ENCODE results near the gene TFPT. TPM values are rescaled to one million over a fixed set of nuclear protein-coding genes. Genes with fewer than 3 reads are reported as not detected.

The TFPT gene
- total RNA-seq, 1 experiment from 2014 or later: 35.8 TPM

GRCh38 chr19:54094426-54095000 lies 20.9 kb downstream of the TFPT start:
- no peak overlapping the region for H2AFZ ChIP-seq
- no peaks in the 10 kb centered on the region for H3K9me2 ChIP-seq (ENCODE audit: insufficient read depth)
- H3K79me2 ChIP-seq (ENCODE audit: low read depth): no peaks in the 10 kb centered on the region
- no peak for DNase-seq
- H3K36me3 ChIP-seq (ENCODE audit: low read depth): no peaks in the 10 kb centered on the region
- CTCF ChIA-PET: interaction anchor here (0.6 kb wide), 1 partner anchor 248 kb away, joined by 4 read pairs; no protein-coding TSS in a partner anchor
- no peak overlapping the region for H3K4me2 ChIP-seq
- H3K9me3 ChIP-seq (ENCODE audit: insufficient read depth, low read depth): no peaks in the 10 kb centered on the region
- no peak overlapping the region for H3K4me3 ChIP-seq
- H3K27ac ChIP-seq: no peak overlapping the region
- no TSS peak for BruUV-seq (replicated peaks)
- intact Hi-C loops (cut with micrococcal nuclease; ENCODE audit: unreplicated experiment): no loop called here
- TF ChIP-seq CTCF (conservative IDR thresholded peaks at IDR 0.05): no peak
- no peak for TF ChIP-seq EZH2 (IDR thresholded peaks at IDR 0.05; ENCODE audit: low read depth)
- POLR2A ChIA-PET (ENCODE audit: unreplicated experiment): no interaction called here
- no peaks in the 10 kb centered on the region for H4K20me1 ChIP-seq (ENCODE audit: insufficient read depth)
- no peaks in the 10 kb centered on the region for H3K4me1 ChIP-seq (replicated peaks; ENCODE audit: insufficient read depth)
- peaks cover 36% of the 10 kb centered on the region for H3K27me3 ChIP-seq (ENCODE audit: insufficient read depth, low read depth)
- H3F3A ChIP-seq (ENCODE audit: insufficient read depth, low read depth): peaks cover 7% of the 10 kb centered on the region

GRCh38 chr19:54084410-54084809 lies 31.0 kb downstream of the TFPT start:
- Histone ChIP-seq H3F3A (ENCODE audit: insufficient read depth, low read depth) (no peaks in the 10 kb centered on the region), H3K27ac (no peak overlapping the region), H3K36me3 (ENCODE audit: low read depth) (no peaks in the 10 kb centered on the region), H3K9me2 (ENCODE audit: insufficient read depth) (no peaks in the 10 kb centered on the region), H4K20me1 (ENCODE audit: insufficient read depth) (no peaks in the 10 kb centered on the region), H3K79me2 (ENCODE audit: low read depth) (no peaks in the 10 kb centered on the region), H3K27me3 (ENCODE audit: insufficient read depth, low read depth) (peaks cover 14% of the 10 kb centered on the region; the same call in 1 of the 2 replicates), H3K4me3 (no peak overlapping the region), H2AFZ (no peak overlapping the region), H3K4me1 (replicated peaks; ENCODE audit: insufficient read depth) (no peaks in the 10 kb centered on the region), H3K4me2 (no peak overlapping the region), H3K9me3 (ENCODE audit: insufficient read depth, low read depth) (peaks cover 13% of the 10 kb centered on the region; the same call in 1 of the 2 replicates)
- no TSS peak for BruUV-seq (replicated peaks)
- DNase-seq: no peak
- POLR2A ChIA-PET (ENCODE audit: unreplicated experiment): no interaction called here
- CTCF ChIA-PET: interaction anchor here (0.7 kb wide), 1 partner anchor 53 kb away, joined by 9 read pairs; the partner anchor contains the start of gene CNOT3
- intact Hi-C loops (cut with micrococcal nuclease; ENCODE audit: unreplicated experiment): no loop called here
- TF ChIP-seq CTCF (conservative IDR thresholded peaks at IDR 0.05) (no peak), EZH2 (IDR thresholded peaks at IDR 0.05; ENCODE audit: low read depth) (no peak)

GRCh38 chr19:54081032-54081431 lies 34.4 kb downstream of the TFPT start, which contains the start of gene TARM1:
Gene TARM1 (minus strand): TSS chr19:54081365. CDS start chr19:54081340, 25 bp downstream.
- peaks cover 13% of the 10 kb centered on the region; the same call in 1 of the 2 replicates for H3K9me3 ChIP-seq (ENCODE audit: insufficient read depth, low read depth)
- no peaks in the 10 kb centered on the region for H3F3A ChIP-seq (ENCODE audit: insufficient read depth, low read depth)
- H3K27ac ChIP-seq: no peak within 1 kb of the TSS
- H3K79me2 ChIP-seq (ENCODE audit: low read depth): no peaks in the 10 kb centered on the region
- intact Hi-C loops (cut with micrococcal nuclease; ENCODE audit: unreplicated experiment): no loop called here
- CTCF ChIA-PET: no interaction called here
- H3K9me2 ChIP-seq (ENCODE audit: insufficient read depth): no peaks in the 10 kb centered on the region
- no TSS peak for BruUV-seq (replicated peaks)
- no peaks in the 10 kb centered on the region for H4K20me1 ChIP-seq (ENCODE audit: insufficient read depth)
- H3K27me3 ChIP-seq (ENCODE audit: insufficient read depth, low read depth): peaks cover 17% of the 10 kb centered on the region; the same call in 1 of the 2 replicates
- H2AFZ ChIP-seq: no peak within 1 kb of the TSS
- no peak for DNase-seq
- no peaks in the 10 kb centered on the region for H3K4me1 ChIP-seq (replicated peaks; ENCODE audit: insufficient read depth)
- TF ChIP-seq EZH2 (IDR thresholded peaks at IDR 0.05; ENCODE audit: low read depth) (no peak), CTCF (conservative IDR thresholded peaks at IDR 0.05) (no peak)
- no peak within 1 kb of the TSS for H3K4me3 ChIP-seq
- POLR2A ChIA-PET (ENCODE audit: unreplicated experiment): no interaction called here
- H3K4me2 ChIP-seq: no peak within 1 kb of the TSS
- no peaks in the 10 kb centered on the region for H3K36me3 ChIP-seq (ENCODE audit: low read depth)

All from PC-9 (cell line).